Neutrophil (primary cell): ENCODE results near the gene TLX2.

Experiments used
- H3K27ac ChIP-seq: fragments of 200-600 bp; sonication (generic); 2 replicates; pipeline ENCODE4 v1.5.1; 2016; ENCODE audit warnings: mild to moderate bottlenecking, moderate library complexity
- H3K27me3 ChIP-seq: fragments of 200-600 bp; sonication (generic); 2 replicates; pipeline ENCODE4 v1.6.0; 2016; ENCODE audit warnings: mild to moderate bottlenecking
- H3K36me3 ChIP-seq: fragments of 200-600 bp; sonication (generic); 2 replicates; pipeline ENCODE4 v1.5.1; 2017
- H3K4me1 ChIP-seq, 2 experiments: fragments of 200-600 bp in 1 of 2; sonication (generic) in 1 of 2; 1 replicate in 1 of 2; 2 replicates in 1 of 2; pipeline versions ENCODE4 v1.5.1 to v1.6.1; 2013 to 2016; ENCODE audit warnings: low read depth in 1 of 2, low read length in 1 of 2, mild to moderate bottlenecking in 1 of 2, moderate library complexity in 1 of 2; ENCODE audit not compliant: control insufficient read depth in 1 of 2, insufficient read depth in 1 of 2
- H3K4me3 ChIP-seq, 2 experiments: fragments of 200-600 bp in 1 of 2; sonication (generic) in 1 of 2; 1 replicate in 1 of 2; 2 replicates in 1 of 2; pipeline ENCODE4 v1.5.1; 2013 to 2016; ENCODE audit warnings: low read depth in 1 of 2, low read length in 1 of 2, mild to moderate bottlenecking in 1 of 2, moderate library complexity in 1 of 2
- H3K9me3 ChIP-seq: fragments of 200-600 bp; sonication (generic); 2 replicates; pipeline ENCODE4 v1.5.1; 2016
- TF ChIP-seq, protein P1 (sequence below): fragments of 200-600 bp; sonication (generic); IDR thresholded peaks from 2 replicates; pipeline ENCODE4 v1.5.1; 2016; ENCODE audit warnings: antibody characterized with exemption

The TLX2 gene

DNA sequence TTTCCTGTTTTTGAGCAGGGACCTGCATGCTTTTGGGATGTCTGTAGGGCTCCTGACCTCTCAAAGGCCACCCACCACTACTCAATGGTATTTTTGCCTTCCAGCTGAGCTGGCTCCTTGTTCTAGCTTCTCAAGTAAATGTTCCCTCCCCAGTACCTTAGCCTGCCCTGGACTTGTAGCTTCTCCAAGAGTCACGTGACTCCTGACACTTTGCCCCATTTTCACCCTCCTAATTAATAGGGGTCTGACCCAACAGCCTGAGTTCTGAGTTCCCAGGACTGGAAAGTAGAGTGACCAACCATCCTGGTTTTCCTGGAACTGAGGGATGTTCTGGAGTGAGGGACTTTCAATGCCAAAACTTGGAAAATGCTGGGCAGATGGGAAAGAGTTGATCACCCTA lies 18.8 kb upstream of the TLX2 start:
- Histone ChIP-seq H3K36me3 (peaks cover 41% of the 10 kb centered on the region), H3K9me3 (no peaks in the 10 kb centered on the region), H3K4me3 (no peak overlapping the region), H3K4me1 (peaks cover 26% of the 10 kb centered on the region in 2 experiments), H3K27me3 (peaks cover 46% of the 10 kb centered on the region), H3K27ac (no peak overlapping the region)
- TF ChIP-seq, protein P1, sequence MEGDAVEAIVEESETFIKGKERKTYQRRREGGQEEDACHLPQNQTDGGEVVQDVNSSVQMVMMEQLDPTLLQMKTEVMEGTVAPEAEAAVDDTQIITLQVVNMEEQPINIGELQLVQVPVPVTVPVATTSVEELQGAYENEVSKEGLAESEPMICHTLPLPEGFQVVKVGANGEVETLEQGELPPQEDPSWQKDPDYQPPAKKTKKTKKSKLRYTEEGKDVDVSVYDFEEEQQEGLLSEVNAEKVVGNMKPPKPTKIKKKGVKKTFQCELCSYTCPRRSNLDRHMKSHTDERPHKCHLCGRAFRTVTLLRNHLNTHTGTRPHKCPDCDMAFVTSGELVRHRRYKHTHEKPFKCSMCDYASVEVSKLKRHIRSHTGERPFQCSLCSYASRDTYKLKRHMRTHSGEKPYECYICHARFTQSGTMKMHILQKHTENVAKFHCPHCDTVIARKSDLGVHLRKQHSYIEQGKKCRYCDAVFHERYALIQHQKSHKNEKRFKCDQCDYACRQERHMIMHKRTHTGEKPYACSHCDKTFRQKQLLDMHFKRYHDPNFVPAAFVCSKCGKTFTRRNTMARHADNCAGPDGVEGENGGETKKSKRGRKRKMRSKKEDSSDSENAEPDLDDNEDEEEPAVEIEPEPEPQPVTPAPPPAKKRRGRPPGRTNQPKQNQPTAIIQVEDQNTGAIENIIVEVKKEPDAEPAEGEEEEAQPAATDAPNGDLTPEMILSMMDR, result no peak

DNA sequence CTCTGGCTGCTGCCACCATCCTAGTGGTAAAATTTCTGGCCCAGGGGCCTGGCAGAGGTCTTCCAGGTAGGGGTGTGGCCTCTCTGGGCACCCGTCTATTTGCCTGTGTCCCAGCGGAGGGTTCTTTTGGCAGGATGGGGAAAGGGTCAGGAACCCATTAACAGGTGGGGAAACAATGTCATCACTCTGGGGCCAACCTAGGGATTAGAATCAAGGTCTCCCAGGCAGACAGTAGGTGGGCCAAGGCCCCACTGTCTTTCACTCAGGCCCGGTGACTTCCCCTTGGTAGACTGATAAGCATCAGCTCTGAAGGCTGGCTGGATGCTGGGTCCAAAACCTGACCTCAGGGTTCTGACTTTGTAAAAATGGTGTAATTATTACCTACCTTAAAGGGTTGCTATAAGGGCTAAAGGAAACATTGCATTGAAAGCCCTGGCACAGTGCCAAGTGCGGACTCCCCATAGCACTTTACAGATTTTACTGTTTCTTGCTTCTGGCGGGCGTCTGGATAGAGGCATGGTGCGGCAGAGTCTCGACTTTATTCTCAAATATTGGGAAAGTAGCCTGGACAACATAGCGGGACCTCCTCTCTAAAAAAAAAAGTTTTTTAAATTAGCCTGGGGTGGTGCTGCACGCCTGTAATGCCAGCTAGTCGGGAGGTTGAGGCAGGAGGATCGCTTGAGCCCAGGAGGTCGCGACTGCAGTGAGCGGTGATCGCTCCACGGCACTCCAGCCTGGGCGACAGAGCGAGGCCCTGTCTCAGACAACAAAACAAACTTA lies 17.1 kb upstream of the TLX2 start:
- Histone ChIP-seq H3K27ac (no peak overlapping the region), H3K9me3 (no peaks in the 10 kb centered on the region), H3K4me3 (peak overlapping the region; percentile 53 to 59), H3K27me3 (peaks cover 64% of the 10 kb centered on the region), H3K4me1 (peaks cover 26 to 27% of the 10 kb centered on the region in 2 experiments), H3K36me3 (peaks cover 23% of the 10 kb centered on the region)
- TF ChIP-seq, protein P1, result no peak

DNA sequence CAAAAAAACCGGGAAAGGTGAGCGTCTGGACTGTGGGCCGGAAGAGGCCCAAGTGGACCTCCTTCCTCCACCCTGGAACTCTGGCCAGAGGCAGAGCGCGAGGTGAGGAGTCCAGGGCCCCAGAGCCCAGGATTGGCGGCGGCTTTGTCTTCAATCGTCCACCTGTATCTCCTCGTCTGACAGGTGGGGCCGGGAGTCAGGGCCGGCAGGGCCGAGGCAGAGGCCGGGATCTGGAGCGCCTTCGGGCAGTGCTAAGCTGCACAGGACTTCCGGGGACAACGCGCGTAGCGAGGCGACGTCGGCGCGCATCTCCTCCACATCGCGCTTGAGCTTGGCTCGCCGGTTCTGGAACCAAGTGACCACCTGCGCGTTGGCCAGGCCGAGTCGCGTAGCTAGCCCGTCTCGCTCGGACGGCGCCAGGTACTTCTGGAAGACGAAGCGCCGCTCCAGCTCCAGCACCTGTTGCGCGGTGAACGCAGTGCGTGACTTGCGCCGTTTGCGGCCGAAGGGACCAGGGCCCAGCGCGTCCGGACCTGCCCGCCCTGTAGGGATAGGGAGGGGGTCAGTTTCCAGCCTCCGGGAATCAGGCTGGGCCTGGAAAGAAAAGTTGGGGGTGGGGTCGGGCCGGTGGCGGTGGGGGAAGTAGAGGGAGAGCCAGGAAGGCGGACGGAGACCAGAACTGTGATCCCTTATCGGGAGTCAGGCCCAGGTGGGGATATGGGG lies 16.3 kb upstream of the TLX2 start:
- Histone ChIP-seq H3K4me1 (peaks cover 33 to 34% of the 10 kb centered on the region in 2 experiments), H3K27me3 (peaks cover 71% of the 10 kb centered on the region), H3K27ac (no peak overlapping the region), H3K36me3 (peaks cover 16% of the 10 kb centered on the region), H3K4me3 (peak overlapping the region; percentile 53 to 59), H3K9me3 (no peaks in the 10 kb centered on the region)
- TF ChIP-seq, protein P1, result no peak

DNA sequence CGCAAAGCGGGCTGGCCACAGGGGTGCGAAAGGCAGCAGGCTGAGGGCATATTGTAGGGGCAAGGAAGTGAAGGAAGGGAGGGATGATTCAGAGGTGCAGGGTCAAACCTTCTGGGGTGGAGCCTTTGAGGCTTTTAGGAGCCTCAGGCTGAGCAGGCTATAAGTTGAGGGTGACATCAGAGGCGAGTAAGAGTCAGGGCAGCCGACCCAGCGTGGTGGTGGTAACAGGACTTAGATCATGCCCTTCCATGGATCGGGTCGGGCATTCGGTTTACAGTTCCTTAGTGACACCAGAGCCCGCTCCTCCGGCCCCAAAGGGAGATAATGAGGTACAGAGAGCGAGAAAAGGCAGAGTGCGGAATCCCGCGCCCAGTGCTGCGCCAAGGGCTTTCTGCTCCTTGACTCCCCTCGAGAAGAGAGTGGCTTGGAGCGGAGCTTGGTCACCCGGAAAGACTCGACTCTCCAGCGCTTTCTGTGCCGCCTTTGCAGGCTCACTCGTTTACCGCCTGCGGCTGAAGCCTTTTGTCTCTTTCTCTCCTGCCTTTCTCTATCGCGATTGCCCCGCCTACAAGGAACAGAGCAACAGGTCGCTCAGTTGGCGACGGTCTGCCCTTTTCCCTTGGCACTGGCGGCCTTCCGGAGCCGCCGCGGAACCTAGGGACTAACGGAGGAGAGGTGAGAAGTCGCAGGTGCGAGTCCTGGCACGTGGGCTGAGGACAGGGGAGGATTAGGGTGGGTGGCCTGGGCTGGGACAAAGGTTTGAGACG lies 15.6 kb upstream of the TLX2 start:
- peaks cover 41 to 42% of the 10 kb centered on the region in 2 experiments for H3K4me1 ChIP-seq
- TF ChIP-seq, protein P1, result no peak
- H3K4me3 ChIP-seq, result peak overlapping the region; percentile 53 to 59
- H3K36me3 ChIP-seq, result peaks cover 9% of the 10 kb centered on the region
- no peak overlapping the region for H3K27ac ChIP-seq
- H3K9me3 ChIP-seq, result no peaks in the 10 kb centered on the region
- H3K27me3 ChIP-seq, result peaks cover 79% of the 10 kb centered on the region

DNA sequence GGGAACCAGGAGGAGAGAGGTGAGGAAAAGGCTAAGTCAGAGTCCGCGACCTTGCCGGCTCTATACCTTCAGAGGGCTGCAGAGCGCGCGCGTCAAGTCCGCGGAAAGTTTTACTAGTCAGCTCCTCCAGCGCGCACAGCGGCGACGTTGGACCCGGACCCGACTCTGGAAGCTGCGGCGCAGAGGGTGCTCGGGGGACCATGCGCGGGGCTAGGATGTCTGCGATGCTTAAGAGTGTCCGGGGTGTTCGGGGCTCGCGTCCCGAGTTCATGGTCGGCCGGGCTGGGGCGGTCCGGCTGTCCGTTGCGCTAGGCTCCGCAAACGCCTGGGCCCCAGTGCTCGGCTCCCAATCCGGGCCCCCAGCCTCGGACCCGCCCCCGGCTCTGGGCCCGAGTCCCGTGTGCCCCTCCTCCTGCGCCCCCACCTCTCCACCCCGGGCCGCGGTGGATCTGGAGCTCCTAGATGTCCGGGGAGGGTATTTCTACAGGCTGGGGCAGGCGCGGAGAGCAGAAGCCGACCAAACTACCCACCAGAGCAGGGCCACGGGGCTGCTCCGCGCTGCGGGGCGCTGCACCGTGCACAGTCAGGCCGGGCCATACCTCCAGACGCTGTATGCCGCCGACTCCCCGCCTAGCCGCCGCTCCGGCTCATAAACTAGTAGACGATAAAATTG lies 14.8 kb upstream of the TLX2 start, which contains the start of gene LBX2:
TSS of gene LBX2 (minus strand) at position 337 of the 673 bp plus-strand sequence. CDS start at position 271, 66 bp downstream.
- TF ChIP-seq, protein P1, result no peak
- Histone ChIP-seq H3K4me1 (peaks cover 42 to 43% of the 10 kb centered on the region in 2 experiments), H3K9me3 (no peaks in the 10 kb centered on the region), H3K27ac (no peak within 1 kb of the TSS), H3K36me3 (peaks cover 3% of the 10 kb centered on the region), H3K4me3 (peak within 1 kb of the TSS; percentile 53 to 59), H3K27me3 (peaks cover 86% of the 10 kb centered on the region)
